ENCODE measurements around the gene ATG3.
"Not testable (repeated sequence)": the region's sequence is repeated elsewhere in the genome, so short reads cannot be mapped to it uniquely, and the experiment has no call there.

The ATG3 gene

DNA sequence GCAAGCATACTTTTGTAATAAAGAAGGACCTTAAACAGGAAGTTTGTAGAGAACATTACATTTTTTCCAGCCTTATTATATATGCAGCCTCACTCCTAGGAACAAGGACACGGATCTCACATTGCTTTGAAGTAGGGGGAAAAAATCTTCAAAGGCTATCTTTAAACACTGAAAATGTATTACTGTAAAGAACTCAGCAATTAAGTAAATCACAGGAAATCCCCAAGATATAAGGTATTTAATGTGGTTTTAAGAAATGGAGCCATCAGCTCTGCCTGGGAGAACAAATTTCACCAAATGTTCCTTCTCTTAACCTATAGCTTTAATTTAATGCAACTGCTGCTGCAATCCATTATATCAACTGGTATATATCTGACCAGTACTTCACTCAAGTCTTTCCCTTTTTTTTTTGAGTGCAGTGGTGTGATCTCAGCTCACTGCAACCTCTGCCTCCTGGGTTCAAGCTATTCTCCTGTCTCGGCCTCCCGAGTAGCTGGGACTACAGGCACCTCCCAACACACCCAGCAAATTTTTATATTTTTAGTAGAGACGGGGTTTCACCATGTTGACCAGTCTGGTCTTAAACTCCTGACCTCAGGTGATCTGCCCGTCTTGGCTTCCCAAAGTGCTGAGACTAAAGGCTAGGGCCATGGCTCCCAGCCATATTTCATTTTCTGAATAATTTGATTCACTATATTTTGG is 65.2 kb downstream of the ATG3 start:
- H3K27ac ChIP-seq: no peak overlapping the region
- TF ChIP-seq ZFX (IDR thresholded peaks at IDR 0.05): no peak
- TF ChIP-seq, protein P1, sequence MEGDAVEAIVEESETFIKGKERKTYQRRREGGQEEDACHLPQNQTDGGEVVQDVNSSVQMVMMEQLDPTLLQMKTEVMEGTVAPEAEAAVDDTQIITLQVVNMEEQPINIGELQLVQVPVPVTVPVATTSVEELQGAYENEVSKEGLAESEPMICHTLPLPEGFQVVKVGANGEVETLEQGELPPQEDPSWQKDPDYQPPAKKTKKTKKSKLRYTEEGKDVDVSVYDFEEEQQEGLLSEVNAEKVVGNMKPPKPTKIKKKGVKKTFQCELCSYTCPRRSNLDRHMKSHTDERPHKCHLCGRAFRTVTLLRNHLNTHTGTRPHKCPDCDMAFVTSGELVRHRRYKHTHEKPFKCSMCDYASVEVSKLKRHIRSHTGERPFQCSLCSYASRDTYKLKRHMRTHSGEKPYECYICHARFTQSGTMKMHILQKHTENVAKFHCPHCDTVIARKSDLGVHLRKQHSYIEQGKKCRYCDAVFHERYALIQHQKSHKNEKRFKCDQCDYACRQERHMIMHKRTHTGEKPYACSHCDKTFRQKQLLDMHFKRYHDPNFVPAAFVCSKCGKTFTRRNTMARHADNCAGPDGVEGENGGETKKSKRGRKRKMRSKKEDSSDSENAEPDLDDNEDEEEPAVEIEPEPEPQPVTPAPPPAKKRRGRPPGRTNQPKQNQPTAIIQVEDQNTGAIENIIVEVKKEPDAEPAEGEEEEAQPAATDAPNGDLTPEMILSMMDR (conservative IDR thresholded peaks at IDR 0.05): no peak

DNA sequence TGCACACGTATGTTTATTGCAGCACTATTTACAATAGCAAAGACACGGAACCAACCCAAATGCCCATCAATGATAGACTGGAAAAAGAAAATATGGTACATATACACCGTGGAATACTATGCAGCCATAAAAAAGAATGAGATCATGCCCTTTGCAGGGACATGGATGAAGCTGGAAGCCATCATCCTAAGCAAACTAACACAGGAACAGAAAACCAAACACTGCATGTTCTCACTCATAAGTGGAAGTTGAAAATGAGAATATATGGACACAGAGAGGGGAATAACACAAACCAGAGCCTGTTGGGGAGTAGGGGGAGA is 67.4 kb downstream of the ATG3 start:
- H3K27ac ChIP-seq: not testable (repeated sequence)

DNA sequence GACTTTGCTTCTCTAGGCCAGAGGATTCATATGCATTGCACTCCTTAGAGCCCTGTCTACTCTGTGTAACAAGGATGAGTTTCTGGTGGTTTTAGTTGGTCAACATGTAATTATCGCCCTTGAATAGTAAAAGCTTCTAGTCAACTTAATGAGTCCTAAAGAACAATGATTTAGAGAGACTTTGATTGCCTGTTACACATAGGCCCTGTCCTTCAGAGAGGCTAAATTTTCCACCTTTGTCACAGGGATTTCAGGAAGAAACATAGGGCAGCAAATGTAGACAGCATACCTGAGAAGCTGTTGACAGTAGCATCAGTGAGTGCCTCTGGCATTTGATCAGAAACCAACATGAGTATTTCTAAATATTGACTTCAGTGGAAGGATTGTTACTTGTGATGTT is 69.6 kb downstream of the ATG3 start:
- no peak overlapping the region for H3K27ac ChIP-seq
- no peak for TF ChIP-seq ZFX (IDR thresholded peaks at IDR 0.05)
- TF ChIP-seq, protein P1 (conservative IDR thresholded peaks at IDR 0.05): no peak

DNA sequence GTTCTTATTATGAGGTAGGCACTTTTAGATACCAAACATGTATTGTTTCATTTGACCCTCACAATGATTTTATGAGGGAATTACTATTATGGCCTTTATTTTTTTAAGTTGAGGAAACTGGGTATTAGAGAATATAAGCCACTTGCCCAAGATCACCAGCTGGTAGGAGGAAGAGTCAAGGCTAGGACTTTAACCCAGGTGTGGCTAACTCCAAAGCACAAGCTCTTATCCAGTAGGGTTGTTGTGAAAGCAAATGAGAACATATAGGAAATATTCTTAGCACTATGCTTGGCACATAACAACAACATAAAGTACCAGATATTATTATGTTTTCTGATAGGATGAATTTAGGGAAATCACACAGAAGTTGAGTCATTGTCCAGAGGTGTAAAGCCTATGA is 70.4 kb downstream of the ATG3 start:
- TF ChIP-seq ZFX (IDR thresholded peaks at IDR 0.05): no peak
- TF ChIP-seq, protein P1 (conservative IDR thresholded peaks at IDR 0.05): no peak
- no peak overlapping the region for H3K27ac ChIP-seq

DNA sequence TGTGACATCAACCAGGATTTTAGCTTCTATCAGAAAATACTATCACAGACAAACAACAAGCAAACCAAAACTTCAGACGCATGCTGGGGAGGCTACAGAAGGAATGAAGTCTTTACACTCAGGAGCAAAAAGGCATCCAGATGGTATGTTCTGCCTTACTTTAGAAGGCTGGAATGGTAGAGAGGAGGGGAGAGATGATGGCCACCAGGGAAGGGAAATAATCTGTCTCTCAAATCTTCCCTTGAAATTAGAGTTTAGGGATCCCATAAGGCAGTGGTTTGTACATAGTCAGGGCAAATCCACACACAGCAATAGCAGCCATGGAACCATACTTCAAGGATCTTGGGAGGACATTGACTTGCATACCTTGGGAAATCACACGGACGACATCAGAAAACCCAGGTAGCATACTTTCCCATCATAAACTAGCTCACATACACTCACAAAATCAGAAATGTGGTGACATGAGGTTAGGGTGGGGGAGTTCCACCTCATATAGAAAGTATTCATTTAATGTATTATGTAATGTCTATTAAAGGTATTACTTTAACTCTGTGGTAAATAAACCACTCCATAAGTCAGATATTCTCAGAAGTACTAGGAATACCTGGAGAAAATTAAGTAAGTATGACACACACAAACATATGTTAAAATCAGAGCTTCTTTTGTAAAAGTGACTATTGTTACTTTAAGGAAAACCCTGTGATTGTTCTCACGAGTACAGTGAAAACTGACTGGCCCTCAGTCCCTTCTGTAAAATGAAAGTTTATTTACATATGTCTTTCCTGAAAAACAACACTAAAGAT is 71.9 kb downstream of the ATG3 start:
- no peak overlapping the region for H3K27ac ChIP-seq
- TF ChIP-seq, protein P1 (conservative IDR thresholded peaks at IDR 0.05): no peak
- no peak for TF ChIP-seq ZFX (IDR thresholded peaks at IDR 0.05)

DNA sequence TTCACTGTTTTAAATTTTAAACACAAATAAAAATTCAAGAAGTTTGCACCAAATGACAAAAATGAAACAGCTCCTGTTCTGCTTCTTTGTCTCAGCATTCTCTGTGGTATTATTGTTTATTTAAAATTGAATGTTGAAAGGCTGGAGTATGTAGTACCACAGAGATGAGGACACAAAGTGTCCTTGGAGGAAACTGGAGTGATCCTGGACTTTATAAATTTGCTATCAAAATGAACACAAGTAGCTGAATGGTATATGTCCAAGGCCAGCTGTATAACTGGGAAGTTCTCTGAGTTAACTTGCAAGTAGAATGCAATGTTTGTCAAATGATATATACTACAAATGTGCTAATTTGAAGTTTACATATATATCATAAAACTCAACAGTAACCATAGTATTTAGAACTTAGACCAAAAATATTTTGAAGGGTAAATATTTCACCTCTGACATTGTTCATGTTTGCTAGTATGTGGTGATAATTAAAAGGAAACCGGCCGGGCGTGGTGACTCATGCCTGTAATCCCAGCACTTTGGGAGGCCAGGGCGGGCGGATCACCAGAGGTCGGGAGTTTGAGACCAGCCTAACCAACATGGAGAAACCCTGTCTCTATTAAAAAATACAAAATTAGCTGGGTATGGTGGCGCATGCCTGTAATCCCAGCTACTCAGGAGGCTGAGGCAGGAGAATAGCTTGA is 74.8 kb downstream of the ATG3 start:
- H3K27ac ChIP-seq: no peak overlapping the region
- no peak for TF ChIP-seq ZFX (IDR thresholded peaks at IDR 0.05)

DNA sequence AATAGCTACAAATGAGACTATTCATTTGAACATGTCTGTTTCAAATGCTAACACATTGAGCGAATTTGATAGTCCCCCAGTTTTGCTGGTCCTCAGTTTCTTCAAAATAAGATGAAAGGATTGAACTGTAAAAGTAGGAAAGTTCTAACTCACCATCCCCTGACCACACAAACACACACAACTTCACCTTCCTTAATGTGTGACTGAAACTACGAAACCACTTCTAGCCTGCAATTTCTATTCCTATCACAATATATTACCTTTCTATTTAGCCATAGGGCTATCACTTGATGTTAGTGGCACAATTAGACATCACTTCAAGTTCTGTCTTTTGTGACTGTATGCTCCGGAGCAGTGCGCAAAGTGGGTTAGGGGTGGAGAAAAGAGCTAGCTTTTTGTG is 77.4 kb downstream of the ATG3 start:
- no peak overlapping the region for H3K27ac ChIP-seq
- TF ChIP-seq ZFX (IDR thresholded peaks at IDR 0.05): no peak
- TF ChIP-seq, protein P1 (conservative IDR thresholded peaks at IDR 0.05): no peak

DNA sequence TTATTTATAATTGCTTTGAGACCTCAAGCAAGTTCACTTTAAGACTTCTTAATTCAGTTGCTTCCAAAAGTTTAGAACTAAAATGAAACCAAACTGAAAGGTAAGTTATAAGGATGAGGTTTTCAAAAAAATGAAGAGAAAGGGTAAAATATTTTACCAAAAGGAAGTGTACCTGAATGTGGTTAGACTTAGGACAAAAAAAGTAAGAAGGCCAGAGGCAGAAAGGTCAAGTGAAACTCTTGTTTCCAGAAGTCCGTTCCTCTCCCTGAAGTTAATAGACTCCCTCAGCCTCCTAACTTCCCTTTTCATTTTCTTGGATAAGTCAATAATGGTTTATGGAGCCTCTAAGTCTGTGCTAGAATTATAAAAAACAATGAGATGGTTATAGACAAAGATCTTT is 79.1 kb downstream of the ATG3 start:
- no peak for TF ChIP-seq ZFX (IDR thresholded peaks at IDR 0.05)
- TF ChIP-seq, protein P1 (conservative IDR thresholded peaks at IDR 0.05): no peak

More for the DNA sequence above, 79.1 kb downstream of the ATG3 start:
- no peak overlapping the region for H3K27ac ChIP-seq
